SK-N-SH (cell line): ENCODE measurements around the gene TXN2.

Source experiments
- CTCF ChIP-seq: fragments of 200-600 bp; sonication (generic); IDR thresholded peaks from 2 replicates; pipeline ENCODE4 v1.6.1; 2017; ENCODE audit warnings: antibody characterized with exemption, mild to moderate bottlenecking, moderate library complexity
- EP300 ChIP-seq, 2 experiments: IDR thresholded peaks; 2 replicates each; pipeline versions ENCODE4 v1.4.0 to v1.6.1; 2012; ENCODE audit warnings: borderline replicate concordance in 1 of 2, low read depth in 1 of 2, low read length in 1 of 2
- GATA2 ChIP-seq: sonication (generic); formaldehyde crosslinking; IDR thresholded peaks from 2 replicates; pipeline ENCODE4 v1.5.0; 2020; ENCODE audit warnings: mild to moderate bottlenecking, missing genetic modification reagents
- IRF3 ChIP-seq: fragments of 150-350 bp; IDR thresholded peaks from 2 replicates; pipeline ENCODE4 v1.6.1; 2016; ENCODE audit warnings: mild to moderate bottlenecking, low read depth, low read length
- JUND ChIP-seq: IDR thresholded peaks from 2 replicates; pipeline ENCODE4 v1.4.0; 2012
- MAX ChIP-seq: IDR thresholded peaks from 2 replicates; pipeline ENCODE4 v1.4.0; 2012; ENCODE audit warnings: low read depth
- POLR2AphosphoS5 ChIP-seq: IDR thresholded peaks from 2 replicates; pipeline ENCODE4 v1.6.1; 2012; ENCODE audit warnings: low read depth, low read length
- RAD21 ChIP-seq: IDR thresholded peaks from 2 replicates; pipeline ENCODE4 v1.6.1; 2012; ENCODE audit warnings: mild to moderate bottlenecking, low read length
- REST ChIP-seq: IDR thresholded peaks from 2 replicates; pipeline ENCODE4 v1.6.1; 2012; ENCODE audit warnings: mild to moderate bottlenecking, low read depth, low read length, moderate library complexity
- SIN3A ChIP-seq: IDR thresholded peaks from 2 replicates; pipeline ENCODE4 v1.6.1; 2012; ENCODE audit warnings: low read depth, mild to moderate bottlenecking, low read length, moderate library complexity, borderline replicate concordance
- YY1 ChIP-seq: IDR thresholded peaks from 2 replicates; pipeline ENCODE4 v1.4.0; 2012; ENCODE audit warnings: low read depth, mild to moderate bottlenecking

- TF ChIP-seq POLR2AphosphoS5, result no peak
- TF ChIP-seq REST, result no peak
- no peak for TF ChIP-seq MAX
- no peak for TF ChIP-seq CTCF
- no peak for TF ChIP-seq RAD21
- no peak for TF ChIP-seq EP300 (IDR thresholded peaks at IDR 0.05; ENCODE audit: borderline replicate concordance in 1 of 2, low read depth in 1 of 2, low read length in 1 of 2)
- no peak for TF ChIP-seq IRF3
- no peak for TF ChIP-seq GATA2 (CRISPR knock-in tag)
- no peak for TF ChIP-seq JUND
- TF ChIP-seq YY1, result no peak
- TF ChIP-seq SIN3A, result no peak
These were observed 50.6 kb downstream of the TXN2 start for GRCh38 chr22:36430863-36431262.
